CD14-positive monocyte (primary cell): ENCODE data around the gene KRT8. TPM values are rescaled to one million over a fixed set of nuclear protein-coding genes. Genes with fewer than 3 reads are reported as not detected.

ENCODE experiments used
- DNase-seq, 3 donors: peaks; one replicate each; pipeline ENCODE4 v3.0.0-alpha.2; 2011 to 2022
- H2AFZ ChIP-seq: 2 replicates; pipeline ENCODE4 v1.6.0; 2012; ENCODE audit warnings: mild to moderate bottlenecking, low read depth, low read length, inconsistent platforms; ENCODE audit not compliant: insufficient read depth, poor library complexity, severe bottlenecking
- H3K27ac ChIP-seq, 2 donors: 1 replicate in 1 of 2; 2 replicates in 1 of 2; pipeline ENCODE4 v1.5.1; 2012 to 2013; ENCODE audit warnings: low read length in 2 of 2, control low read depth in 1 of 2, inconsistent platforms in 1 of 2, low read depth in 1 of 2, mild to moderate bottlenecking in 1 of 2
- H3K27me3 ChIP-seq, 2 donors: one replicate each; pipeline versions ENCODE4 v1.6.0 to v1.6.1; 2011 to 2013; ENCODE audit warnings: low read length in 2 of 2; ENCODE audit not compliant: control insufficient read depth in 2 of 2, insufficient read depth in 2 of 2
- H3K36me3 ChIP-seq, 2 donors: replicated peaks in 1 of 2; 1 replicate in 1 of 2; 2 replicates in 1 of 2; pipeline versions ENCODE4 v1.5.1 to v1.6.1; 2012 to 2013; ENCODE audit warnings: low read length in 2 of 2, control low read depth in 1 of 2, inconsistent platforms in 1 of 2, mild to moderate bottlenecking in 1 of 2; ENCODE audit not compliant: insufficient read depth in 2 of 2, control insufficient read depth in 1 of 2
- H3K4me1 ChIP-seq, 2 donors: 1 replicate in 1 of 2; 2 replicates in 1 of 2; pipeline versions ENCODE4 v1.5.1 to v1.6.1; 2012 to 2013; ENCODE audit warnings: low read length in 2 of 2, control low read depth in 1 of 2, inconsistent platforms in 1 of 2, mild to moderate bottlenecking in 1 of 2, moderate library complexity in 1 of 2; ENCODE audit not compliant: insufficient read depth in 2 of 2, control insufficient read depth in 1 of 2
- H3K4me2 ChIP-seq: replicated peaks from 2 replicates; pipeline ENCODE3; 2012; ENCODE audit warnings: low read length, moderate library complexity, mild to moderate bottlenecking; ENCODE audit not compliant: poor library complexity, severe bottlenecking; ENCODE audit errors: extremely low read depth
- H3K4me3 ChIP-seq, 3 experiments: fragments of 200-600 bp in 1 of 3; sonication (generic) in 1 of 3; replicated peaks in 1 of 3; 1 replicate in 2 of 3; 2 replicates in 1 of 3; pipeline ENCODE4 v1.5.1; 2011 to 2013; ENCODE audit warnings: low read length in 3 of 3, mild to moderate bottlenecking in 3 of 3, control low read depth in 2 of 3, low read depth in 2 of 3, inconsistent platforms in 1 of 3, moderate library complexity in 1 of 3
- H3K79me2 ChIP-seq: 2 replicates; pipeline ENCODE4 v1.6.0; 2012; ENCODE audit warnings: mild to moderate bottlenecking, control low read depth, inconsistent platforms, low read length, moderate library complexity; ENCODE audit not compliant: insufficient read depth
- H3K9ac ChIP-seq: 2 replicates; pipeline ENCODE4 v1.6.0; 2017; ENCODE audit warnings: low read length, mild to moderate bottlenecking; ENCODE audit not compliant: insufficient read depth, poor library complexity, severe bottlenecking
- H3K9me3 ChIP-seq, 2 donors: replicated peaks in 1 of 2; 1 replicate in 1 of 2; 2 replicates in 1 of 2; pipeline versions ENCODE4 v1.5.1 to v1.6.1; 2012 to 2013; ENCODE audit warnings: low read length in 2 of 2, control low read depth in 1 of 2; ENCODE audit not compliant: control insufficient read depth in 1 of 2, insufficient read depth in 1 of 2
- H4K20me1 ChIP-seq: 2 replicates; pipeline ENCODE4 v1.6.0; 2012; ENCODE audit warnings: mild to moderate bottlenecking, low read length, control low read depth, moderate library complexity; ENCODE audit not compliant: insufficient read depth
- H3K27ac Mint-ChIP-seq, 7 donors: one replicate each; pipeline ENCODE4 v1.8.0; 2020; ENCODE audit warnings: mild to moderate bottlenecking in 7 of 7, mixed read lengths in 7 of 7, moderate library complexity in 6 of 7, inconsistent platforms in 2 of 7
- H3K27me3 Mint-ChIP-seq, 3 donors: one replicate each; pipeline ENCODE4 v1.8.0; 2021 to 2022; ENCODE audit warnings: low read depth in 3 of 3, mild to moderate bottlenecking in 3 of 3, mixed read lengths in 3 of 3, moderate library complexity in 3 of 3, inconsistent platforms in 1 of 3
- H3K36me3 Mint-ChIP-seq, 2 donors: one replicate each; pipeline ENCODE4 v1.8.0; 2020; ENCODE audit warnings: mixed read lengths in 2 of 2, inconsistent platforms in 1 of 2, mild to moderate bottlenecking in 1 of 2
- H3K4me1 Mint-ChIP-seq: one replicate; pipeline ENCODE4 v1.8.0; 2020; ENCODE audit warnings: mild to moderate bottlenecking, mixed read lengths
- H3K4me3 Mint-ChIP-seq, 2 donors: one replicate each; pipeline ENCODE4 v1.8.0; 2020; ENCODE audit warnings: mild to moderate bottlenecking in 2 of 2, mixed read lengths in 2 of 2, moderate library complexity in 1 of 2
- H3K9me3 Mint-ChIP-seq, 7 donors: one replicate each; pipeline ENCODE4 v1.8.0; 2020 to 2022; ENCODE audit warnings: mixed read lengths in 7 of 7, mild to moderate bottlenecking in 6 of 7, moderate library complexity in 6 of 7, inconsistent platforms in 2 of 7
- CTCF ChIP-seq: fragments of 200-600 bp; IDR thresholded peaks from one replicate; pipeline ENCODE4 v1.8.0; 2022; ENCODE audit warnings: antibody characterized with exemption, mild to moderate bottlenecking
- WGBS: methylation state at CpG from one replicate; pipeline ENCODE4 v1.1.5; 2013; ENCODE audit warnings: missing lambda C conversion rate; ENCODE audit not compliant: insufficient coverage; 5-methylcytosine and 5-hydroxymethylcytosine counted together
- intact Hi-C, 2 donors: fragments of 100-400 bp; cut with micrococcal nuclease; formaldehyde crosslinking; loops; one replicate each; pipeline versions ENCODE4 v1.15.0 to v1.15.1; 2023
- polyA plus RNA-seq, 3 donors: library from polyadenylated mRNA; depleted of rRNA in 1 of 3; unstranded in 2 of 3; stranded (reverse) in 1 of 3; fragments of 300-500 nt in 2 of 3; fragments of >200 nt in 1 of 3; fragmentation: Illumina TruSeq in 2 of 3; gene quantifications; 1 replicate in 2 of 3; 2 replicates in 1 of 3; pipeline ENCODE4 v1.2.3, GENCODE V29; 2012 to 2021

Gene KRT8
- polyA plus RNA-seq, 3 donors, result 0.16 to 0.39 TPM; not detected in 1

GRCh38 chr12:52909796-52910195 lies 4.9 kb upstream of the KRT8 start:
- H3K4me1 ChIP-seq, result peaks cover 21 to 24% of the 10 kb centered on the region in 2 donors
- no peak overlapping the region for H3K4me2 ChIP-seq
- no peak overlapping the region for H3K27ac ChIP-seq
- no peaks in the 10 kb centered on the region for H4K20me1 ChIP-seq
- H3K4me3 ChIP-seq, result no peak overlapping the region
- H3K4me1 Mint-ChIP-seq, result peaks cover 28% of the 10 kb centered on the region
- H2AFZ ChIP-seq, result no peak overlapping the region
- intact Hi-C loops, result no loop called here
- no peaks in the 10 kb centered on the region for H3K9me3 Mint-ChIP-seq
- no peaks in the 10 kb centered on the region for H3K27me3 ChIP-seq
- no peak for TF ChIP-seq CTCF
- H3K27ac Mint-ChIP-seq, result no peak overlapping the region
- no peaks in the 10 kb centered on the region for H3K79me2 ChIP-seq
- no peaks in the 10 kb centered on the region for H3K36me3 ChIP-seq
- DNase-seq, result no peak
- WGBS, result 100% methylated on average over 3 of the region's 3 CpGs
- H3K9me3 ChIP-seq, result no peaks in the 10 kb centered on the region
- H3K4me3 Mint-ChIP-seq, result no peak overlapping the region
- no peak overlapping the region for H3K9ac ChIP-seq
- H3K36me3 Mint-ChIP-seq, result no peaks in the 10 kb centered on the region
- peaks cover 2 to 9% (median 2%) of the 10 kb centered on the region in 3 donors for H3K27me3 Mint-ChIP-seq

GRCh38 chr12:52909331-52909730 lies 4.5 kb upstream of the KRT8 start:
- no peaks in the 10 kb centered on the region for H3K9me3 Mint-ChIP-seq
- H3K79me2 ChIP-seq, result no peaks in the 10 kb centered on the region
- H3K4me2 ChIP-seq, result no peak overlapping the region
- H3K27ac Mint-ChIP-seq, result no peak overlapping the region
- H2AFZ ChIP-seq, result no peak overlapping the region
- no peaks in the 10 kb centered on the region for H3K27me3 ChIP-seq
- DNase-seq, result no peak
- peaks cover 28% of the 10 kb centered on the region for H3K4me1 Mint-ChIP-seq
- H4K20me1 ChIP-seq, result no peaks in the 10 kb centered on the region
- no peaks in the 10 kb centered on the region for H3K36me3 Mint-ChIP-seq
- WGBS, result 50% methylated on average over 1 of the region's 2 CpGs
- H3K4me1 ChIP-seq, result peaks cover 21 to 24% of the 10 kb centered on the region in 2 donors
- no peak overlapping the region for H3K27ac ChIP-seq
- H3K27me3 Mint-ChIP-seq, result peaks cover 0 to 9% (median 2%) of the 10 kb centered on the region in 3 donors
- no peak overlapping the region for H3K4me3 ChIP-seq
- no peak overlapping the region for H3K9ac ChIP-seq
- no peak for TF ChIP-seq CTCF
- intact Hi-C loops, result no loop called here
- H3K9me3 ChIP-seq, result no peaks in the 10 kb centered on the region
- H3K4me3 Mint-ChIP-seq, result no peak overlapping the region
- no peaks in the 10 kb centered on the region for H3K36me3 ChIP-seq
